Testis (tissue), 2 donors: Measurements from ENCODE around the gene MYH8.

Experiments
- POLR2A ChIP-seq: fragments of 450-650 bp; IDR thresholded peaks from one replicate; pipeline ENCODE4 v1.6.1; 2017; ENCODE audit warnings: antibody characterized with exemption, mild to moderate bottlenecking, moderate library complexity
- TF ChIP-seq, protein P1 (sequence below), 3 experiments: fragments of 450-650 bp in 2 of 3; fragments of 200-600 bp in 1 of 3; sonication (generic) in 1 of 3; IDR thresholded peaks; one replicate each; pipeline ENCODE4 v1.5.1; 2016 to 2019; ENCODE audit warnings: antibody characterized with exemption in 3 of 3, mild to moderate bottlenecking in 2 of 3, moderate library complexity in 1 of 3

DNA sequence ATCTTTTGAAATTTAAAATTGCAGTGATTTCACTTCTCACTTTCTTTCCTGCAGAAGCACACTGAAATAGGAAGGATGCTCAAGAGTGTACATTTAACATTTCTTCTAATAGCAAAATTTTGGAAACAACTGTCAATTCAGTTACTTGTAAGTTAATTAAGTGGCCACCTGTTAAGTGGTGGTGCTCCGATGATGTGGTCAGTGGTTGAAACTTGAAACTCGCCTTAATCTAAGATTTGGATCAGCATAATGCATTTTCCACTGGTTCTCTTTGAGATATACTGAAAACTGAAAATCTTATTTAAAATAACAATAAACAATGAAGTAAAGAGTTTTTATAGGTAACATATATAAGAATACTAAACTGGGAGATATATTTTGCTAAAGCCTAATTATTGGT lies 7.0 kb upstream of the MYH8 start:
- TF ChIP-seq POLR2A: no peak
- TF ChIP-seq, protein P1, sequence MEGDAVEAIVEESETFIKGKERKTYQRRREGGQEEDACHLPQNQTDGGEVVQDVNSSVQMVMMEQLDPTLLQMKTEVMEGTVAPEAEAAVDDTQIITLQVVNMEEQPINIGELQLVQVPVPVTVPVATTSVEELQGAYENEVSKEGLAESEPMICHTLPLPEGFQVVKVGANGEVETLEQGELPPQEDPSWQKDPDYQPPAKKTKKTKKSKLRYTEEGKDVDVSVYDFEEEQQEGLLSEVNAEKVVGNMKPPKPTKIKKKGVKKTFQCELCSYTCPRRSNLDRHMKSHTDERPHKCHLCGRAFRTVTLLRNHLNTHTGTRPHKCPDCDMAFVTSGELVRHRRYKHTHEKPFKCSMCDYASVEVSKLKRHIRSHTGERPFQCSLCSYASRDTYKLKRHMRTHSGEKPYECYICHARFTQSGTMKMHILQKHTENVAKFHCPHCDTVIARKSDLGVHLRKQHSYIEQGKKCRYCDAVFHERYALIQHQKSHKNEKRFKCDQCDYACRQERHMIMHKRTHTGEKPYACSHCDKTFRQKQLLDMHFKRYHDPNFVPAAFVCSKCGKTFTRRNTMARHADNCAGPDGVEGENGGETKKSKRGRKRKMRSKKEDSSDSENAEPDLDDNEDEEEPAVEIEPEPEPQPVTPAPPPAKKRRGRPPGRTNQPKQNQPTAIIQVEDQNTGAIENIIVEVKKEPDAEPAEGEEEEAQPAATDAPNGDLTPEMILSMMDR (IDR thresholded peaks at IDR 0.05): no peak
